Diencephalon (tissue), 1 donor: ENCODE results near the gene TMEFF2. TPM values are rescaled to one million over a fixed set of nuclear protein-coding genes. Genes with fewer than 3 reads are reported as not detected.

ENCODE experiments used
- total RNA-seq: library from RNA; depleted of rRNA; stranded (reverse); fragments of >200 nt; gene quantifications from one replicate; pipeline ENCODE4 v1.2.3, GENCODE V29; 2014

Gene TMEFF2
- 55.4 TPM for total RNA-seq

GRCh38 chr2:192194866-192195547 lies at the start of gene TMEFF2:
Gene TMEFF2 (minus strand): TSS chr2:192194933. CDS start chr2:192194524, 409 bp downstream.

